H1 (cell line): ENCODE results near the gene POLE4. TPM values are rescaled to one million over a fixed set of nuclear protein-coding genes. Genes with fewer than 3 reads are reported as not detected.

Experiments
- CTCF ChIA-PET: fragments of 300-600 bp; sonication (Branson Sonifier 250); formaldehyde crosslinking; loops from one replicate; lab custom pipeline; 2021; ENCODE audit not compliant: partially characterized antibody; lab: Charles Lee
- POLR2A ChIA-PET: fragments of 300-600 bp; sonication (Branson Sonifier 250); formaldehyde crosslinking; loops from one replicate; lab custom pipeline; 2021; ENCODE audit warnings: inconsistent platforms; ENCODE audit not compliant: partially characterized antibody; lab: Charles Lee
- DNase-seq, 2 experiments: peaks; one replicate each; pipeline versions ENCODE4 v3.0.0 to v3.0.0-alpha.2; 2010 to 2022; ENCODE audit warnings: low spot score in 2 of 2, low read depth in 1 of 2, mixed read lengths in 1 of 2
- FAIRE-seq: peaks from 2 replicates; lab custom pipeline; 2011; peaks lifted over from hg19 to GRCh38; lab: Jason Lieb, UNC
- H2AFZ ChIP-seq: 2 replicates; pipeline ENCODE4 v1.8.1; 2012; ENCODE audit warnings: low read length, inconsistent platforms
- H2AK5ac ChIP-seq: 2 replicates; pipeline ENCODE4 v1.6.1; 2013; ENCODE audit warnings: low read depth, low read length
- H2BK120ac ChIP-seq: replicated peaks from 2 replicates; pipeline ENCODE3; 2013; ENCODE audit warnings: low read depth, low read length, inconsistent platforms
- H2BK12ac ChIP-seq: 2 replicates; pipeline ENCODE4 v1.6.1; 2013; ENCODE audit warnings: low read depth, low read length
- H2BK15ac ChIP-seq: 2 replicates; pipeline ENCODE4 v1.6.1; 2013; ENCODE audit warnings: low read length
- H2BK20ac ChIP-seq: 2 replicates; pipeline ENCODE4 v1.6.1; 2013; ENCODE audit warnings: low read length
- H2BK5ac ChIP-seq: 2 replicates; pipeline ENCODE4 v1.6.1; 2013; ENCODE audit warnings: low read depth, low read length
- H3K14ac ChIP-seq: 2 replicates; pipeline ENCODE4 v1.6.1; 2013; ENCODE audit warnings: inconsistent platforms; ENCODE audit not compliant: insufficient read length
- H3K18ac ChIP-seq: 2 replicates; pipeline ENCODE4 v1.6.1; 2013; ENCODE audit warnings: low read length; ENCODE audit errors: extremely low read depth
- H3K23ac ChIP-seq: 2 replicates; pipeline ENCODE4 v1.6.1; 2013; ENCODE audit warnings: inconsistent platforms; ENCODE audit not compliant: insufficient read length
- H3K23me2 ChIP-seq: 2 replicates; pipeline ENCODE4 v1.6.1; 2013; ENCODE audit warnings: low read depth, low read length
- H3K27ac ChIP-seq: 2 replicates; pipeline ENCODE4 v1.6.1; 2011; ENCODE audit warnings: low read depth, low read length, inconsistent platforms
- H3K27me3 ChIP-seq, 4 experiments: replicated peaks in 1 of 4; 1 replicate in 1 of 4; 2 replicates in 3 of 4; pipeline versions ENCODE4 v1.6.1 to v1.8.1; 2011 to 2013; ENCODE audit warnings: low read length in 3 of 4, mild to moderate bottlenecking in 3 of 4, inconsistent platforms in 2 of 4, mixed read lengths in 2 of 4, moderate library complexity in 1 of 4; ENCODE audit not compliant: control insufficient read depth in 3 of 4, insufficient read depth in 3 of 4; ENCODE audit errors: extremely low read depth in 1 of 4
- H3K36me3 ChIP-seq, 4 experiments: 2 replicates each; pipeline versions ENCODE4 v1.6.1 to v1.8.1; 2011 to 2013; ENCODE audit warnings: mild to moderate bottlenecking in 4 of 4, low read length in 3 of 4, moderate library complexity in 2 of 4, control low read depth in 1 of 4, inconsistent platforms in 1 of 4; ENCODE audit not compliant: insufficient read depth in 4 of 4, control insufficient read depth in 2 of 4
- H3K4ac ChIP-seq: replicated peaks from 2 replicates; pipeline ENCODE3; 2013; ENCODE audit warnings: low read length, low read depth, mixed read lengths, inconsistent platforms; ENCODE audit not compliant: insufficient read length
- H3K4me1 ChIP-seq, 4 experiments: replicated peaks in 1 of 4; 1 replicate in 1 of 4; 2 replicates in 3 of 4; pipeline versions ENCODE4 v1.6.1 to v1.8.1; 2011 to 2013; ENCODE audit warnings: low read length in 3 of 4, inconsistent platforms in 2 of 4, mixed read lengths in 1 of 4; ENCODE audit not compliant: insufficient read depth in 4 of 4, control insufficient read depth in 3 of 4
- H3K4me2 ChIP-seq, 2 experiments: 2 replicates each; pipeline versions ENCODE4 v1.6.1 to v1.8.1; 2011 to 2013; ENCODE audit warnings: low read depth in 2 of 2, low read length in 2 of 2, control low read depth in 1 of 2, inconsistent platforms in 1 of 2, mild to moderate bottlenecking in 1 of 2; ENCODE audit not compliant: insufficient read depth in 1 of 2
- H3K4me3 ChIP-seq, 4 experiments: fragments of 200-600, 300-600 bp in 1 of 4; sonication (generic), shearing (Covaris generic), sonication (Bioruptor Twin) in 1 of 4; 2 replicates each; pipeline versions ENCODE4 v1.5.1 to v1.8.1; 2011 to 2016; ENCODE audit warnings: low read length in 4 of 4, low read depth in 3 of 4, control low read depth in 2 of 4, inconsistent platforms in 2 of 4, mild to moderate bottlenecking in 2 of 4, mixed read lengths in 1 of 4, moderate library complexity in 1 of 4; ENCODE audit not compliant: insufficient read depth in 2 of 4; ENCODE audit errors: extremely low read depth in 1 of 4
- H3K56ac ChIP-seq: replicated peaks from 2 replicates; pipeline ENCODE3; 2013; ENCODE audit warnings: low read depth, mild to moderate bottlenecking, mixed read lengths, low read length, inconsistent platforms; ENCODE audit not compliant: insufficient read length
- H3K79me1 ChIP-seq: 2 replicates; pipeline ENCODE4 v1.6.1; 2013; ENCODE audit warnings: low read depth, low read length, control low read depth
- H3K79me2 ChIP-seq, 2 experiments: 2 replicates each; pipeline versions ENCODE4 v1.6.1 to v1.8.1; 2012 to 2013; ENCODE audit warnings: low read length in 2 of 2, mild to moderate bottlenecking in 2 of 2, inconsistent platforms in 1 of 2; ENCODE audit not compliant: insufficient read depth in 2 of 2, control insufficient read depth in 1 of 2
- H3K9ac ChIP-seq, 4 experiments: replicated peaks in 1 of 4; 1 replicate in 1 of 4; 2 replicates in 3 of 4; pipeline versions ENCODE4 v1.6.1 to v1.8.1; 2011 to 2013; ENCODE audit warnings: low read depth in 3 of 4, low read length in 3 of 4, control low read depth in 2 of 4, mild to moderate bottlenecking in 2 of 4, moderate library complexity in 2 of 4, inconsistent platforms in 1 of 4; ENCODE audit errors: extremely low read depth in 1 of 4
- H3K9me3 ChIP-seq, 2 experiments: 2 replicates each; pipeline versions ENCODE4 v1.6.1 to v1.8.1; 2012 to 2013; ENCODE audit warnings: mild to moderate bottlenecking in 2 of 2, moderate library complexity in 2 of 2, control low read depth in 1 of 2, inconsistent platforms in 1 of 2, low read depth in 1 of 2, low read length in 1 of 2, mixed read lengths in 1 of 2; ENCODE audit not compliant: insufficient read depth in 2 of 2
- H4K20me1 ChIP-seq, 2 experiments: replicated peaks in 1 of 2; 2 replicates each; pipeline versions ENCODE3 to v1.8.1; 2011 to 2013; ENCODE audit warnings: inconsistent platforms in 2 of 2, low read length in 2 of 2, mild to moderate bottlenecking in 1 of 2; ENCODE audit not compliant: insufficient read depth in 2 of 2, control insufficient read depth in 1 of 2
- H4K5ac ChIP-seq: 2 replicates; pipeline ENCODE4 v1.6.1; 2013; ENCODE audit warnings: low read length, low read depth, mixed read lengths, inconsistent platforms; ENCODE audit not compliant: insufficient read length
- H4K8ac ChIP-seq: 2 replicates; pipeline ENCODE4 v1.8.0; 2013; ENCODE audit warnings: mild to moderate bottlenecking, moderate library complexity, low read length, inconsistent platforms; ENCODE audit not compliant: insufficient read depth; ENCODE audit errors: extremely low read depth
- H4K91ac ChIP-seq: replicated peaks from 2 replicates; pipeline ENCODE3; 2013; ENCODE audit warnings: low read length, mixed read lengths, inconsistent platforms; ENCODE audit not compliant: insufficient read length
- CBX5 ChIP-seq: fragments of 300-800, 300-1000 bp; sonication (generic); IDR thresholded peaks from 2 replicates; pipeline ENCODE4 v1.7.1; 2016; ENCODE audit warnings: antibody characterized with exemption, low read length, low read depth
- GABPA ChIP-seq: IDR thresholded peaks from 2 replicates; pipeline ENCODE4 v1.6.1; 2011; ENCODE audit warnings: mild to moderate bottlenecking, low read length, moderate library complexity, borderline replicate concordance; ENCODE audit not compliant: insufficient read depth
- MAFK ChIP-seq: IDR thresholded peaks from 2 replicates; pipeline ENCODE4 v1.6.1; 2012; ENCODE audit warnings: low read depth, mild to moderate bottlenecking, improper control_type of control experiment, low read length
- RFX5 ChIP-seq: IDR thresholded peaks from 2 replicates; pipeline ENCODE4 v1.6.1; 2011; ENCODE audit warnings: low read depth, low read length, improper control_type of control experiment, borderline replicate concordance
- SIN3A ChIP-seq, 2 experiments: IDR thresholded peaks in 1 of 2; conservative IDR thresholded peaks in 1 of 2; 2 replicates each; pipeline ENCODE4 v1.6.1; 2011 to 2012; ENCODE audit warnings: low read length in 2 of 2, improper control_type of control experiment in 1 of 2, low read depth in 1 of 2, mild to moderate bottlenecking in 1 of 2
- SIX5 ChIP-seq: IDR thresholded peaks from 2 replicates; pipeline ENCODE4 v1.6.1; 2011; ENCODE audit warnings: mild to moderate bottlenecking, low read depth, low read length
- SUZ12 ChIP-seq: fragments of 200-600 bp; sonication (generic); IDR thresholded peaks from 2 replicates; pipeline ENCODE4 v1.6.1; 2012; ENCODE audit warnings: mild to moderate bottlenecking, inconsistent platforms, low read length, moderate library complexity, mixed read lengths
- YY1 ChIP-seq: IDR thresholded peaks from 2 replicates; pipeline ENCODE4 v1.6.1; 2011; ENCODE audit warnings: low read depth, mild to moderate bottlenecking, low read length
- WGBS, 2 experiments: shearing (Covaris generic) in 1 of 2; methylation state at CpG; one replicate each; pipeline versions ENCODE4 v1.1.6 to v1.1.7; 2013 to 2015; ENCODE audit warnings: low lambda C conversion rate in 2 of 2, mixed read lengths in 2 of 2, inconsistent platforms in 1 of 2, low coverage in 1 of 2, missing lambda C conversion rate in 1 of 2; ENCODE audit not compliant: insufficient replicate concordance in 2 of 2, insufficient coverage in 1 of 2, insufficient read length in 1 of 2; ENCODE audit errors: extremely low coverage in 1 of 2, missing lambda C conversion rate in 1 of 2; 5-methylcytosine and 5-hydroxymethylcytosine counted together
- polyA plus RNA-seq, 7 experiments: library from polyadenylated mRNA; depleted of rRNA in 3 of 7; stranded (reverse) in 5 of 7; unstranded in 2 of 7; fragments of >200 nt in 5 of 7; fragments of 200-250 nt in 2 of 7; gene quantifications; 1 replicate in 5 of 7; 2 replicates in 1 of 7; 4 replicates in 1 of 7; pipeline versions ENCODE4 v1.2.1 to v1.2.3, GENCODE V29; 2011 to 2013; ENCODE audit warnings: missing spikeins in 2 of 7, mixed read lengths in 2 of 7
- total RNA-seq: library from RNA; stranded (reverse); fragmentation: NEBNext Ultra II Directional; extraction: Animal tissue kit (Norgen Biotek cat#: 25700); gene quantifications from 2 replicates; pipeline ENCODE4 v1.2.1, GENCODE V29; 2021

POLE4 gene
- total and polyA plus RNA-seq, 2 of the 8 experiments (the other 6 are each of a cell fraction or from before 2014, with no cell fraction given), result 16.7 to 44.7 TPM

- peak overlapping the region; percentile 65 to 81 for H3K4me2 ChIP-seq
- peak overlapping the region; percentile 15 to 52 (median 33); a peak in 7 of 8 replicates for H3K4me3 ChIP-seq
- no peak for TF ChIP-seq CBX5
- no peak for TF ChIP-seq MAFK
- no peak for TF ChIP-seq RFX5
- no peak for TF ChIP-seq SUZ12
- TF ChIP-seq SIN3A (conservative IDR thresholded peaks at IDR 0.05 in 1 of 2, IDR thresholded peaks at IDR 0.05 in 1 of 2; ENCODE audit: low read depth in 1 of 2, low read length in 2 of 2), result peak; percentile 79 to 82; a peak in 1 of 4 replicates
- TF ChIP-seq GABPA, result no peak
- TF ChIP-seq YY1, result 0 out of 2 replicates have a peak, but pooled peaks have one; percentile 14
- no peak for TF ChIP-seq SIX5
- H4K91ac ChIP-seq, result no peak overlapping the region
- peaks cover 0 to 7% (median 5%) of the 10 kb centered on the region in 4 experiments; a peak in 3 of 7 replicates for H3K27me3 ChIP-seq
- H4K8ac ChIP-seq, result no peak overlapping the region
- H3K36me3 ChIP-seq, result no peaks in the 10 kb centered on the region
- H2BK5ac ChIP-seq, result no peak overlapping the region
- H2BK15ac ChIP-seq, result no peak overlapping the region
- H3K56ac ChIP-seq, result no peak overlapping the region
- H2AK5ac ChIP-seq, result no peak overlapping the region
- 0 out of 2 replicates have a peak overlapping the region, but pooled peaks have one; percentile 12 for H2BK12ac ChIP-seq
- H2BK20ac ChIP-seq, result no peak overlapping the region
- H3K14ac ChIP-seq, result no peak overlapping the region
- H4K20me1 ChIP-seq, result no peaks in the 10 kb centered on the region
- H3K4ac ChIP-seq, result no peak overlapping the region
- peak overlapping the region; percentile 95 for H2AFZ ChIP-seq
- H3K79me2 ChIP-seq, result no peaks in the 10 kb centered on the region
- no peak overlapping the region for H3K23ac ChIP-seq
- DNase-seq (peak in 1 of 2 experiments; percentile 53), FAIRE-seq (peak; percentile 66)
- no peak overlapping the region for H4K5ac ChIP-seq
- no peak overlapping the region for H3K18ac ChIP-seq
- H3K9ac ChIP-seq, result no peak overlapping the region
- WGBS, 2 experiments, result 43% methylated on average over 30 of the region's 31 CpGs; no CpG with 5 or more reads in 1 of the 2 experiments
- 0 out of 4 replicates have a peak, but pooled peaks cover 0 to 2% of the 10 kb centered on the region in 2 experiments for H3K9me3 ChIP-seq
- no peak overlapping the region for H3K27ac ChIP-seq
- no peaks in the 10 kb centered on the region for H3K23me2 ChIP-seq
- ChIA-PET CTCF (interaction anchor here (0.7 to 1.4 kb wide), 5 partner anchors 10 to 218 kb away, joined by 3 to 5 read pairs (median 3); no protein-coding TSS in a partner anchor), POLR2A (no interaction called here)
- no peak overlapping the region for H2BK120ac ChIP-seq
- peaks cover 0 to 3% (median 1%) of the 10 kb centered on the region in 4 experiments; a peak in 2 of 7 replicates for H3K4me1 ChIP-seq
- H3K79me1 ChIP-seq, result no peaks in the 10 kb centered on the region
Observed at GRCh38 chr2:74908748-74909444, 49.5 kb upstream of the POLE4 start.
